Bronchial epithelial cell (primary cell): ENCODE data around the gene CTNNA2. TPM values are rescaled to one million over a fixed set of nuclear protein-coding genes. Genes with fewer than 3 reads are reported as not detected.

Experiments used
- DNase-seq: peaks from one replicate; pipeline ENCODE4 v3.0.0-alpha.2; 2010; ENCODE audit warnings: low read depth
- FAIRE-seq: peaks from 2 replicates; lab custom pipeline; 2011; peaks lifted over from hg19 to GRCh38; lab: Jason Lieb, UNC
- H3K27me3 ChIP-seq: 2 replicates; pipeline ENCODE4 v1.5.1; 2011; ENCODE audit warnings: low read length; ENCODE audit not compliant: control insufficient read depth, insufficient read depth
- H3K36me3 ChIP-seq: 2 replicates; pipeline ENCODE4 v1.5.1; 2011; ENCODE audit warnings: low read length; ENCODE audit not compliant: control insufficient read depth, insufficient read depth
- H3K4me3 ChIP-seq: 2 replicates; pipeline ENCODE4 v1.5.1; 2011; ENCODE audit warnings: mild to moderate bottlenecking, low read depth, low read length, control low read depth
- total RNA-seq: library from RNA; depleted of rRNA; stranded (reverse); fragments of >200 nt; gene quantifications from 2 replicates; pipeline ENCODE4 v1.2.1, GENCODE V29; 2014
- TF ChIP-seq, protein P1 (sequence below): IDR thresholded peaks from 2 replicates; pipeline ENCODE4 v1.5.1; 2011; ENCODE audit warnings: mild to moderate bottlenecking, moderate library complexity, low read length, control low read depth, inconsistent platforms; ENCODE audit not compliant: insufficient read depth, severe bottlenecking

The CTNNA2 gene
- total RNA-seq, 1 donor from 2014 or later, result not detected

GRCh38 chr2:80281049-80281448 lies 768.2 kb downstream of the CTNNA2 start:
- Histone ChIP-seq H3K27me3 (no peaks in the 10 kb centered on the region), H3K4me3 (no peak overlapping the region), H3K36me3 (no peaks in the 10 kb centered on the region)
- TF ChIP-seq, protein P1, sequence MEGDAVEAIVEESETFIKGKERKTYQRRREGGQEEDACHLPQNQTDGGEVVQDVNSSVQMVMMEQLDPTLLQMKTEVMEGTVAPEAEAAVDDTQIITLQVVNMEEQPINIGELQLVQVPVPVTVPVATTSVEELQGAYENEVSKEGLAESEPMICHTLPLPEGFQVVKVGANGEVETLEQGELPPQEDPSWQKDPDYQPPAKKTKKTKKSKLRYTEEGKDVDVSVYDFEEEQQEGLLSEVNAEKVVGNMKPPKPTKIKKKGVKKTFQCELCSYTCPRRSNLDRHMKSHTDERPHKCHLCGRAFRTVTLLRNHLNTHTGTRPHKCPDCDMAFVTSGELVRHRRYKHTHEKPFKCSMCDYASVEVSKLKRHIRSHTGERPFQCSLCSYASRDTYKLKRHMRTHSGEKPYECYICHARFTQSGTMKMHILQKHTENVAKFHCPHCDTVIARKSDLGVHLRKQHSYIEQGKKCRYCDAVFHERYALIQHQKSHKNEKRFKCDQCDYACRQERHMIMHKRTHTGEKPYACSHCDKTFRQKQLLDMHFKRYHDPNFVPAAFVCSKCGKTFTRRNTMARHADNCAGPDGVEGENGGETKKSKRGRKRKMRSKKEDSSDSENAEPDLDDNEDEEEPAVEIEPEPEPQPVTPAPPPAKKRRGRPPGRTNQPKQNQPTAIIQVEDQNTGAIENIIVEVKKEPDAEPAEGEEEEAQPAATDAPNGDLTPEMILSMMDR, result no peak
- FAIRE-seq (no peak), DNase-seq (no peak)

DNA sequence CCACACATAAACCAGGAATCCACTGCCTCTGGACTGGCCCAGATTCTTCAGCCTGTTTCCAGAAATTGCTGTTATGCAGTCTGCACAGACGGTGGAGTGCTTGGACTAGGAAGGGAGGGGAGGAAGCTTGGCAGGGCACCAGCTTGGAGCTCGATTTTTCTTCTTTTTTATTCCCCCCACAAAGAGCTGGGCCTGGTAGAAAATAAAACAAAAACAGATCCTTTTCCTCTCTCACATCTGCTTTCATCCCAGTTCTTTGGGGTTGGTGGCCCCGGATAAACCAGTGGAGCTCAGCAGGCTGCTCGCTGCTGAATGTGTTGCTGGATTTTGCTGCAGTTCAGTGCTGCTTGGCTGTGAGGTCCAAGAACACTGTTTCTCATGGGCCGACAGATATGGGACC lies 775.7 kb downstream of the CTNNA2 start:
- TF ChIP-seq, protein P1, result no peak
- H3K27me3 ChIP-seq, result no peaks in the 10 kb centered on the region
- DNase-seq (no peak), FAIRE-seq (no peak)
- H3K36me3 ChIP-seq, result no peaks in the 10 kb centered on the region
- no peak overlapping the region for H3K4me3 ChIP-seq

- no peaks in the 10 kb centered on the region for H3K36me3 ChIP-seq
- DNase-seq (no peak), FAIRE-seq (no peak)
- H3K4me3 ChIP-seq, result no peak overlapping the region
- TF ChIP-seq, protein P1, result no peak
- no peaks in the 10 kb centered on the region for H3K27me3 ChIP-seq
Measured at GRCh38 chr2:80291656-80292055, 778.8 kb downstream of the CTNNA2 start.

DNA sequence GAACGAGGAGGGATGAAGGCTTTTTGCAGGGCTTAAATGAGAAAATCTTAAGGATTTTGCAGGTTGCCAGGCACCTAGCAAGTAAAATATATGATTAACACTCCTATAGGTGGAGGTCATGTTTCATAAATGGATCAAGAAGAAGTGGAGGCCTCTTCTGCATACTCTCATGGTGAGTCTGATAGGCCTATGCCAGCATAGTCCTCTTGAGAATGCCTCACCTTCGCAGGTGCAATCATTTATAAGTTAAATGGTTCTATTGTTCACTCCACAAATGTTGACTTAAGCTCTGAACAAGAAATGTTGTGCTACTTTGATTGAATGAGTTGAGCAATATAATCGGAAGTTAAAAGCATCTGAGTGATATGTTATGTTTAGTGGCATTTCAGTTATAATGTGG lies 779.6 kb downstream of the CTNNA2 start:
- no peak for DNase-seq
- Histone ChIP-seq H3K4me3 (no peak overlapping the region), H3K36me3 (no peaks in the 10 kb centered on the region), H3K27me3 (no peaks in the 10 kb centered on the region)
- no peak for FAIRE-seq
- TF ChIP-seq, protein P1, result no peak

DNA sequence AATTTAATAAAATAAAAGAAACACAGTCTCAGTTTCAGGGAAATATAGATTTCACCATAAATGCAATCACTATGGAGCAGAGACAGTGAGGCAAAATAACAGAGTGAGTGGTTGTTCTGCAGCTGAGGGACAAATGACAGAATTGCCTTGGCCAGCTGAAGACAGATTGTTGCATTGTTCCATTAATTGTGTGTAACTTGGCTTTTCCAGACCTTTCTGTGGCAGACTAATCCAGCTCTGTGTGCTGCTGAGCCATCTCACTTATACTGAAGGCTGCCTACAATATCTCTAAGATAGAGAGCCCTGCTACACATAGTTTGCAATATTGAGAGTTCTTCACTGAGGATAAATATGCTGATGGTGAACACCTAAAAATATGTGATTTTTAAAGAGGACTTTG lies 780.2 kb downstream of the CTNNA2 start:
- DNase-seq, result no peak
- Histone ChIP-seq H3K4me3 (no peak overlapping the region), H3K36me3 (no peaks in the 10 kb centered on the region), H3K27me3 (no peaks in the 10 kb centered on the region)
- no peak for FAIRE-seq
- TF ChIP-seq, protein P1, result no peak

GRCh38 chr2:80298954-80299353 lies 786.1 kb downstream of the CTNNA2 start:
- H3K36me3 ChIP-seq, result no peaks in the 10 kb centered on the region
- TF ChIP-seq, protein P1, result no peak
- H3K4me3 ChIP-seq, result no peak overlapping the region
- FAIRE-seq (no peak), DNase-seq (no peak)
- H3K27me3 ChIP-seq, result peaks cover 21% of the 10 kb centered on the region
